HEK293T (cell line): ENCODE results near the gene DSG1.

Source experiments
- CTCF ChIA-PET: fragments of 350-600 bp; formaldehyde crosslinking; extraction: SDS; loops from one replicate; lab custom pipeline; 2021; ENCODE audit warnings: antibody characterized with exemption, inconsistent platforms; lab: Yijun Ruan, JAX
- POLR2A ChIA-PET: fragments of 350-600 bp; formaldehyde crosslinking; extraction: SDS; loops from one replicate; lab custom pipeline; 2020; ENCODE audit warnings: antibody characterized with exemption, inconsistent platforms; lab: Yijun Ruan, JAX
- DNase-seq: peaks from one replicate; pipeline ENCODE4 v3.0.0; 2012; ENCODE audit warnings: mixed read lengths; ENCODE audit errors: extremely low spot score
- ARNT ChIP-seq: fragments of 450-650 bp; IDR thresholded peaks from 2 replicates; pipeline ENCODE4 v1.6.1; 2017; ENCODE audit warnings: mild to moderate bottlenecking
- BHLHE40 ChIP-seq: fragments of 450-650 bp; IDR thresholded peaks from 2 replicates; pipeline ENCODE4 v1.6.1; 2016; ENCODE audit warnings: mild to moderate bottlenecking, moderate library complexity, borderline replicate concordance
- CTBP1 ChIP-seq: fragments of 450-650 bp; IDR thresholded peaks from 2 replicates; pipeline ENCODE4 v1.6.1; 2016; ENCODE audit warnings: borderline replicate concordance
- ELF4 ChIP-seq: fragments of 450-650 bp; IDR thresholded peaks from 2 replicates; pipeline ENCODE4 v1.6.1; 2017; ENCODE audit warnings: antibody characterized with exemption
- FOXA1 ChIP-seq: fragments of 450-650 bp; IDR thresholded peaks from 2 replicates; pipeline ENCODE4 v1.6.1; 2016; ENCODE audit warnings: mild to moderate bottlenecking
- FOXK2 ChIP-seq: fragments of 450-650 bp; IDR thresholded peaks from 2 replicates; pipeline ENCODE4 v1.6.1; 2016; ENCODE audit warnings: mild to moderate bottlenecking
- FOXM1 ChIP-seq: fragments of 450-650 bp; IDR thresholded peaks from 2 replicates; pipeline ENCODE4 v1.6.1; 2017; ENCODE audit warnings: mild to moderate bottlenecking, borderline replicate concordance
- HDGF ChIP-seq: fragments of 450-650 bp; IDR thresholded peaks from 2 replicates; pipeline ENCODE4 v1.6.1; 2017; ENCODE audit warnings: antibody characterized with exemption, borderline replicate concordance
- L3MBTL2 ChIP-seq: fragments of 450-650 bp; conservative IDR thresholded peaks from 2 replicates; pipeline ENCODE4 v1.6.1; 2016; ENCODE audit warnings: mild to moderate bottlenecking
- LEF1 ChIP-seq: fragments of 450-650 bp; IDR thresholded peaks from 2 replicates; pipeline ENCODE4 v1.6.1; 2017; ENCODE audit warnings: mild to moderate bottlenecking, borderline replicate concordance
- NFRKB ChIP-seq: fragments of 450-650 bp; IDR thresholded peaks from 2 replicates; pipeline ENCODE4 v1.6.1; 2016; ENCODE audit warnings: mild to moderate bottlenecking, moderate library complexity
- PKNOX1 ChIP-seq: fragments of 450-650 bp; IDR thresholded peaks from 2 replicates; pipeline ENCODE4 v1.6.1; 2016
- SP1 ChIP-seq: fragments of 450-650 bp; IDR thresholded peaks from 2 replicates; pipeline ENCODE4 v1.6.1; 2017
- SUZ12 ChIP-seq: fragments of 450-650 bp; IDR thresholded peaks from 2 replicates; pipeline ENCODE4 v1.6.1; 2016; ENCODE audit warnings: mild to moderate bottlenecking
- TARDBP ChIP-seq: fragments of 450-650 bp; IDR thresholded peaks from 2 replicates; pipeline ENCODE4 v1.6.1; 2016
- ZNF384 ChIP-seq: fragments of 450-650 bp; IDR thresholded peaks from 2 replicates; pipeline ENCODE4 v1.6.1; 2016

DSG1 gene

GRCh38 chr18:31294199-31294747, 23.7 kb upstream of the DSG1 start:
- no peak for DNase-seq

GRCh38 chr18:31297248-31297647, 20.7 kb upstream of the DSG1 start:
- TF ChIP-seq FOXK2 (no peak), TARDBP (no peak), PKNOX1 (no peak)
- ChIA-PET POLR2A (no interaction called here), CTCF (interaction anchor here (0.5 kb wide), 1 partner anchor 65 kb away, joined by 3 read pairs; no protein-coding TSS in a partner anchor)
- no peak for DNase-seq

More at GRCh38 chr18:31294199-31294747, 23.7 kb upstream of the DSG1 start:
- no peak for TF ChIP-seq FOXK2
- no peak for TF ChIP-seq ARNT
- TF ChIP-seq ZNF384, result no peak
- no peak for TF ChIP-seq SP1
- no peak for TF ChIP-seq L3MBTL2
- TF ChIP-seq BHLHE40, result no peak
- no peak for TF ChIP-seq NFRKB
- TF ChIP-seq HDGF, result no peak
- TF ChIP-seq TARDBP, result no peak
- no peak for TF ChIP-seq FOXM1
- TF ChIP-seq LEF1, result no peak
- TF ChIP-seq SUZ12, result no peak
- ChIA-PET CTCF (no interaction called here), POLR2A (no interaction called here)

GRCh38 chr18:31301201-31301655, 16.7 kb upstream of the DSG1 start:
- no peak for DNase-seq
- ChIA-PET POLR2A (no interaction called here), CTCF (no interaction called here)
- TF ChIP-seq L3MBTL2, result no peak
- no peak for TF ChIP-seq NFRKB
- TF ChIP-seq LEF1, result no peak
- no peak for TF ChIP-seq BHLHE40
- TF ChIP-seq FOXM1, result no peak
- no peak for TF ChIP-seq FOXK2
- no peak for TF ChIP-seq TARDBP
- no peak for TF ChIP-seq SP1

GRCh38 chr18:31302991-31303390, 15.0 kb upstream of the DSG1 start:
- no peak for TF ChIP-seq SP1
- TF ChIP-seq L3MBTL2, result no peak
- TF ChIP-seq ZNF384, result no peak
- TF ChIP-seq FOXK2, result no peak
- TF ChIP-seq SUZ12, result no peak
- no peak for TF ChIP-seq NFRKB
- no peak for TF ChIP-seq FOXA1
- no peak for TF ChIP-seq BHLHE40
- TF ChIP-seq PKNOX1, result no peak
- no peak for TF ChIP-seq CTBP1
- DNase-seq, result no peak
- CTCF ChIA-PET, result interaction anchor here (0.7 kb wide), 1 partner anchor 111 kb away, joined by 4 read pairs; no protein-coding TSS in a partner anchor
- POLR2A ChIA-PET, result no interaction called here

- POLR2A ChIA-PET, result no interaction called here
- TF ChIP-seq TARDBP, result no peak
- TF ChIP-seq NFRKB, result no peak
- no peak for TF ChIP-seq SUZ12
- no peak for TF ChIP-seq PKNOX1
- no peak for TF ChIP-seq CTBP1
- no peak for TF ChIP-seq FOXM1
- no peak for TF ChIP-seq HDGF
- TF ChIP-seq FOXK2, result no peak; the same call in 1 of the 2 replicates
- no peak for TF ChIP-seq ARNT
- no peak for TF ChIP-seq SP1
- TF ChIP-seq L3MBTL2, result no peak
- no peak for TF ChIP-seq FOXA1
- TF ChIP-seq LEF1, result no peak
- no peak for TF ChIP-seq ZNF384
- no peak for TF ChIP-seq BHLHE40
- no peak for TF ChIP-seq ELF4
- CTCF ChIA-PET, result no interaction called here
- DNase-seq, result no peak
Observed at GRCh38 chr18:31303771-31304170, 14.2 kb upstream of the DSG1 start.

- no peak for TF ChIP-seq ARNT
- TF ChIP-seq ELF4, result no peak
- TF ChIP-seq HDGF, result no peak
- DNase-seq, result no peak
- ChIA-PET CTCF (no interaction called here), POLR2A (no interaction called here)
Observed at GRCh38 chr18:31309115-31309514, 8.8 kb upstream of the DSG1 start.

- DNase-seq, result no peak
- ChIA-PET POLR2A (no interaction called here), CTCF (interaction anchor here (1.5 kb wide), 1 partner anchor 110 kb away, joined by 4 read pairs; no protein-coding TSS in a partner anchor)
- no peak for TF ChIP-seq FOXK2
- no peak for TF ChIP-seq TARDBP
- no peak for TF ChIP-seq HDGF
- TF ChIP-seq L3MBTL2, result no peak
- no peak for TF ChIP-seq SUZ12
- TF ChIP-seq SP1, result no peak
- TF ChIP-seq FOXA1, result no peak
Observed at GRCh38 chr18:31316974-31317373, 986 bp upstream of the DSG1 start.
